HepG2 (cell line): ENCODE measurements around the gene ELP4. TPM values are rescaled to one million over a fixed set of nuclear protein-coding genes. Genes with fewer than 3 reads are reported as not detected.

Source experiments
- ATAC-seq: fragments of 200-7000 bp; cut with Tn5 transposase; 3 replicates; pipeline ENCODE4 v1.9.1; 2020; ENCODE audit warnings: mild to moderate bottlenecking, moderate library complexity
- BruUV-seq: library from RNA; stranded (reverse); fragments of 400-500 nt; replicated peaks from 2 replicates; lab custom pipeline; 2021; lab: Mats Ljungman, UMichigan
- CTCF ChIA-PET: fragments of 300-600 bp; formaldehyde crosslinking; extraction: SDS; loops from one replicate; lab custom pipeline; 2021; ENCODE audit warnings: low total read pairs, inconsistent platforms, low intra/inter-chr PET ratio; lab: Yijun Ruan, JAX
- POLR2A ChIA-PET: fragments of 350-600 bp; sonication (Branson Sonifier 250); formaldehyde crosslinking; loops from one replicate; lab custom pipeline; 2020; ENCODE audit warnings: antibody characterized with exemption, inconsistent platforms; lab: Yijun Ruan, JAX
- DNase-seq: peaks from one replicate; pipeline ENCODE4 v3.0.0-alpha.2; 2015; ENCODE audit warnings: low spot score
- FAIRE-seq: peaks from 3 replicates; lab custom pipeline; 2011; peaks lifted over from hg19 to GRCh38; lab: Jason Lieb, UNC
- H2AFZ ChIP-seq: one replicate; pipeline ENCODE4 v1.6.1; 2011; ENCODE audit warnings: low read length, inconsistent platforms
- H3K27ac ChIP-seq: fragments of 300-600 bp; 3 replicates; pipeline ENCODE4 v1.8.0; 2011; ENCODE audit warnings: mixed run types, mild to moderate bottlenecking, mixed read lengths, low read length, inconsistent platforms; ENCODE audit not compliant: insufficient read depth; ENCODE audit errors: extremely low read length
- H3K27me3 ChIP-seq, 2 experiments: fragments of 200-600 bp in 1 of 2; 2 replicates in 1 of 2; 3 replicates in 1 of 2; pipeline versions ENCODE4 v1.6.0 to v1.8.0; 2011; ENCODE audit warnings: low read length in 2 of 2, mild to moderate bottlenecking in 2 of 2, moderate library complexity in 2 of 2, inconsistent platforms in 1 of 2; ENCODE audit not compliant: insufficient read depth in 2 of 2, control insufficient read depth in 1 of 2
- H3K36me3 ChIP-seq, 2 experiments: fragments of 200-600 bp in 1 of 2; replicated peaks in 1 of 2; 2 replicates in 1 of 2; 3 replicates in 1 of 2; pipeline versions ENCODE4 v1.5.1 to v1.8.0; 2011; ENCODE audit warnings: low read length in 2 of 2, inconsistent platforms in 1 of 2; ENCODE audit not compliant: insufficient read depth in 2 of 2, control insufficient read depth in 1 of 2
- H3K4me1 ChIP-seq: 2 replicates; pipeline ENCODE4 v1.5.1; 2012; ENCODE audit warnings: low read length, inconsistent platforms; ENCODE audit not compliant: insufficient read depth
- H3K4me2 ChIP-seq: 2 replicates; pipeline ENCODE4 v1.6.0; 2011; ENCODE audit warnings: low read depth, low read length, inconsistent platforms
- H3K4me3 ChIP-seq, 3 experiments: fragments of 200-600 bp in 1 of 3; sonication (generic), shearing (Covaris generic) in 1 of 3; replicated peaks in 1 of 3; 2 replicates each; pipeline ENCODE4 v1.5.1; 2011 to 2016; ENCODE audit warnings: low read length in 3 of 3, inconsistent platforms in 2 of 3, low read depth in 2 of 3, mild to moderate bottlenecking in 2 of 3, control low read depth in 1 of 3, mixed read lengths in 1 of 3; ENCODE audit not compliant: insufficient read depth in 1 of 3
- H3K79me2 ChIP-seq: one replicate; pipeline ENCODE4 v1.6.1; 2011; ENCODE audit warnings: low read length, inconsistent platforms; ENCODE audit not compliant: insufficient read depth
- H3K9ac ChIP-seq: 2 replicates; pipeline ENCODE4 v1.6.0; 2011; ENCODE audit warnings: mild to moderate bottlenecking, low read depth, low read length, inconsistent platforms; ENCODE audit not compliant: insufficient read depth
- H3K9me3 ChIP-seq: 2 replicates; pipeline ENCODE4 v1.5.1; 2012; ENCODE audit warnings: mild to moderate bottlenecking, low read length
- H4K20me1 ChIP-seq: 2 replicates; pipeline ENCODE4 v1.6.0; 2011; ENCODE audit warnings: inconsistent platforms, mild to moderate bottlenecking, low read length, moderate library complexity; ENCODE audit not compliant: insufficient read depth
- ASH2L ChIP-seq: fragments of 300-600, 200-600 bp; sonication (generic); IDR thresholded peaks from 2 replicates; pipeline ENCODE4 v1.7.0; 2017; ENCODE audit warnings: low read depth, mild to moderate bottlenecking, moderate library complexity, mixed read lengths, low read length; ENCODE audit not compliant: insufficient read length
- HNRNPH1 ChIP-seq: fragments of 200-400 bp; formaldehyde crosslinking; optimal IDR thresholded peaks from 2 replicates; pipeline ENCODE3; 2017; ENCODE audit warnings: mild to moderate bottlenecking, low read depth, low read length
- ISX ChIP-seq: sonication (generic); formaldehyde crosslinking; conservative IDR thresholded peaks from 2 replicates; pipeline ENCODE4 v1.5.0; 2020; ENCODE audit warnings: missing genetic modification reagents
- RAD51 ChIP-seq: fragments of 450-650 bp; IDR thresholded peaks from 2 replicates; pipeline ENCODE4 v1.6.1; 2016; ENCODE audit warnings: borderline replicate concordance
- TOPORS ChIP-seq: sonication (generic); formaldehyde crosslinking; IDR thresholded peaks from 2 replicates; pipeline ENCODE4 v1.8.0; 2023; ENCODE audit warnings: mild to moderate bottlenecking, missing genetic modification reagents
- ZFX ChIP-seq: sonication (generic); formaldehyde crosslinking; IDR thresholded peaks from 2 replicates; pipeline ENCODE4 v1.4.0; 2020; ENCODE audit warnings: mild to moderate bottlenecking, low read depth, missing genetic modification reagents, moderate library complexity
- ZNF230 ChIP-seq: sonication (generic); formaldehyde crosslinking; IDR thresholded peaks from 2 replicates; pipeline ENCODE4 v1.4.0; 2020; ENCODE audit warnings: mild to moderate bottlenecking, missing genetic modification reagents
- ZNF546 ChIP-seq: sonication (generic); formaldehyde crosslinking; conservative IDR thresholded peaks from 2 replicates; pipeline ENCODE4 v1.8.1; 2023; ENCODE audit warnings: mild to moderate bottlenecking, missing genetic modification reagents
- WGBS: methylation state at CpG from one replicate; pipeline ENCODE4 v1.1.6; 2017; ENCODE audit warnings: low lambda C conversion rate; 5-methylcytosine and 5-hydroxymethylcytosine counted together
- in situ Hi-C: cut with HindIII; loops from 2 replicates; pipeline ENCODE4 v1.10.0; 2017; ENCODE audit warnings: low pct_unique_long_range_greater_than_20kb; ENCODE audit not compliant: extremely low pct_ligation_motif_present
- intact Hi-C: fragments of 100-400 bp; cut with micrococcal nuclease; formaldehyde crosslinking; loops from one replicate; pipeline ENCODE4 v1.10.0; 2022; ENCODE audit not compliant: unreplicated experiment
- polyA plus RNA-seq, 8 experiments: library from polyadenylated mRNA; depleted of rRNA in 3 of 8; stranded (reverse) in 7 of 8; unstranded in 1 of 8; fragments of >200 nt; fragmentation: Illumina TruSeq in 4 of 8; extraction: Trizol in 4 of 8; gene quantifications; 2 replicates each; pipeline versions ENCODE4 v1.2.1 to v1.2.3, GENCODE V29; 2011 to 2016; ENCODE audit warnings: low read depth in 4 of 8, missing spikeins in 1 of 8, mixed read lengths in 1 of 8; ENCODE audit not compliant: insufficient read depth in 1 of 8
- total RNA-seq, 5 experiments: library from RNA; depleted of rRNA; stranded (reverse); fragments of >200 nt; fragmentation: Illumina TruSeq; extraction: Trizol; gene quantifications; 2 replicates each; pipeline ENCODE4 v1.2.3, GENCODE V29; 2016; ENCODE audit warnings: low read depth in 1 of 5
- TF ChIP-seq, protein P1 (sequence below): sonication (generic); formaldehyde crosslinking; IDR thresholded peaks from 2 replicates; pipeline ENCODE4 v1.8.1; 2023; ENCODE audit warnings: mild to moderate bottlenecking, missing genetic modification reagents
- TF ChIP-seq, protein P2 (sequence below): sonication (generic); formaldehyde crosslinking; IDR thresholded peaks from 2 replicates; pipeline ENCODE4 v1.8.0; 2023; ENCODE audit warnings: mild to moderate bottlenecking, missing genetic modification reagents
- TF ChIP-seq, protein P3 (sequence below): sonication (generic); formaldehyde crosslinking; IDR thresholded peaks from 2 replicates; pipeline ENCODE4 v1.4.0; 2020; ENCODE audit warnings: missing genetic modification reagents
- TF ChIP-seq, protein P4 (sequence below), 2 experiments: fragments of 450-650 bp in 1 of 2; sonication (generic) in 1 of 2; formaldehyde crosslinking in 1 of 2; IDR thresholded peaks; 2 replicates each; pipeline versions ENCODE4 v1.6.1 to v1.8.0; 2016 to 2022; ENCODE audit warnings: antibody characterized with exemption in 1 of 2, mild to moderate bottlenecking in 1 of 2, missing genetic modification reagents in 1 of 2

ELP4 gene
- total and polyA plus RNA-seq, 2 of the 13 experiments (the other 11 are each of a cell fraction or from before 2014, with no cell fraction given), result 12.8 to 19.1 TPM

DNA sequence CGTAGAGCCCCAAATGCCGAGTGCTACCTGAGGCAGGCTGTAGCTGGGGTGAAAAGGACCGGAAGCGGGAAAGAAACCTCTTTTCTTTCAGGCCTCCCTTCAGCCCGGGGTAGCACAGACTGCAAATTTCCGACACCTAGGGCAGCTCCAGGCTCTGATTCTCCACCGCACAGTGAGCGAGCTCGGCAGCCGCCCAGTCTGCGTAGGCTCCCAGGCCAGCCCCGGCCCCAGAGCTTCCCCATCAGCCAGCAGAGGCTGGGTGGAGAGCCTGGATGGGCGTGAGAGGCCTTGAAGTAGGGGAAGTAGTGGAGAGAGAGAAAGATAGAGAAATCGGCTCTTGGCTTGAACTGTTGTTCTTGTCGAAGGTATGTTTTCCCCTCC lies 310.9 kb downstream of the ELP4 start:
- FAIRE-seq (no peak), DNase-seq (no peak), ATAC-seq (peak; percentile 29)
- CTCF ChIA-PET, result no interaction called here
- Histone ChIP-seq H3K4me2 (no peak overlapping the region), H3K36me3 (no peaks in the 10 kb centered on the region), H3K27me3 (peaks cover 18 to 90% of the 10 kb centered on the region in 2 experiments), H3K9me3 (no peaks in the 10 kb centered on the region), H3K79me2 (no peaks in the 10 kb centered on the region), H4K20me1 (no peaks in the 10 kb centered on the region), H2AFZ (no peak overlapping the region), H3K4me1 (peaks cover 14% of the 10 kb centered on the region), H3K4me3 (no peak overlapping the region), H3K27ac (no peak overlapping the region), H3K9ac (no peak overlapping the region)
- POLR2A ChIA-PET, result no interaction called here
- intact Hi-C loops (no loop called here), in situ Hi-C loops (loop anchor here (10.0 kb wide), 1 partner anchor 336 kb away; no protein-coding TSS in a partner anchor)
- BruUV-seq, result no TSS peak
- 26% methylated on average over 8 of the region's 15 CpGs for WGBS
- no peak for TF ChIP-seq ZNF230 (CRISPR knock-in tag)
- TF ChIP-seq ASH2L, result no peak
- no peak for TF ChIP-seq HNRNPH1
- TF ChIP-seq, protein P1, sequence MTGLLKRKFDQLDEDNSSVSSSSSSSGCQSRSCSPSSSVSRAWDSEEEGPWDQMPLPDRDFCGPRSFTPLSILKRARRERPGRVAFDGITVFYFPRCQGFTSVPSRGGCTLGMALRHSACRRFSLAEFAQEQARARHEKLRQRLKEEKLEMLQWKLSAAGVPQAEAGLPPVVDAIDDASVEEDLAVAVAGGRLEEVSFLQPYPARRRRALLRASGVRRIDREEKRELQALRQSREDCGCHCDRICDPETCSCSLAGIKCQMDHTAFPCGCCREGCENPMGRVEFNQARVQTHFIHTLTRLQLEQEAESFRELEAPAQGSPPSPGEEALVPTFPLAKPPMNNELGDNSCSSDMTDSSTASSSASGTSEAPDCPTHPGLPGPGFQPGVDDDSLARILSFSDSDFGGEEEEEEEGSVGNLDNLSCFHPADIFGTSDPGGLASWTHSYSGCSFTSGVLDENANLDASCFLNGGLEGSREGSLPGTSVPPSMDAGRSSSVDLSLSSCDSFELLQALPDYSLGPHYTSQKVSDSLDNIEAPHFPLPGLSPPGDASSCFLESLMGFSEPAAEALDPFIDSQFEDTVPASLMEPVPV (CRISPR knock-in tag), result no peak
- TF ChIP-seq ISX (CRISPR knock-in tag), result no peak
- no peak for TF ChIP-seq RAD51
- no peak for TF ChIP-seq ZFX (CRISPR knock-in tag)
- TF ChIP-seq, protein P2, sequence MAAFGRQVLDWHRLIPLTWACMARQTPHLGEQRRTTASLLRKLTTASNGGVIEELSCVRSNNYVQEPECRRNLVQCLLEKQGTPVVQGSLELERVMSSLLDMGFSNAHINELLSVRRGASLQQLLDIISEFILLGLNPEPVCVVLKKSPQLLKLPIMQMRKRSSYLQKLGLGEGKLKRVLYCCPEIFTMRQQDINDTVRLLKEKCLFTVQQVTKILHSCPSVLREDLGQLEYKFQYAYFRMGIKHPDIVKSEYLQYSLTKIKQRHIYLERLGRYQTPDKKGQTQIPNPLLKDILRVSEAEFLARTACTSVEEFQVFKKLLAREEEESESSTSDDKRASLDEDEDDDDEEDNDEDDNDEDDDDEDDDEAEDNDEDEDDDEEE, result no peak
- TF ChIP-seq, protein P3, sequence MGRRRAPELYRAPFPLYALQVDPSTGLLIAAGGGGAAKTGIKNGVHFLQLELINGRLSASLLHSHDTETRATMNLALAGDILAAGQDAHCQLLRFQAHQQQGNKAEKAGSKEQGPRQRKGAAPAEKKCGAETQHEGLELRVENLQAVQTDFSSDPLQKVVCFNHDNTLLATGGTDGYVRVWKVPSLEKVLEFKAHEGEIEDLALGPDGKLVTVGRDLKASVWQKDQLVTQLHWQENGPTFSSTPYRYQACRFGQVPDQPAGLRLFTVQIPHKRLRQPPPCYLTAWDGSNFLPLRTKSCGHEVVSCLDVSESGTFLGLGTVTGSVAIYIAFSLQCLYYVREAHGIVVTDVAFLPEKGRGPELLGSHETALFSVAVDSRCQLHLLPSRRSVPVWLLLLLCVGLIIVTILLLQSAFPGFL (CRISPR knock-in tag), result no peak
- TF ChIP-seq TOPORS (CRISPR knock-in tag), result no peak
- TF ChIP-seq, protein P4, sequence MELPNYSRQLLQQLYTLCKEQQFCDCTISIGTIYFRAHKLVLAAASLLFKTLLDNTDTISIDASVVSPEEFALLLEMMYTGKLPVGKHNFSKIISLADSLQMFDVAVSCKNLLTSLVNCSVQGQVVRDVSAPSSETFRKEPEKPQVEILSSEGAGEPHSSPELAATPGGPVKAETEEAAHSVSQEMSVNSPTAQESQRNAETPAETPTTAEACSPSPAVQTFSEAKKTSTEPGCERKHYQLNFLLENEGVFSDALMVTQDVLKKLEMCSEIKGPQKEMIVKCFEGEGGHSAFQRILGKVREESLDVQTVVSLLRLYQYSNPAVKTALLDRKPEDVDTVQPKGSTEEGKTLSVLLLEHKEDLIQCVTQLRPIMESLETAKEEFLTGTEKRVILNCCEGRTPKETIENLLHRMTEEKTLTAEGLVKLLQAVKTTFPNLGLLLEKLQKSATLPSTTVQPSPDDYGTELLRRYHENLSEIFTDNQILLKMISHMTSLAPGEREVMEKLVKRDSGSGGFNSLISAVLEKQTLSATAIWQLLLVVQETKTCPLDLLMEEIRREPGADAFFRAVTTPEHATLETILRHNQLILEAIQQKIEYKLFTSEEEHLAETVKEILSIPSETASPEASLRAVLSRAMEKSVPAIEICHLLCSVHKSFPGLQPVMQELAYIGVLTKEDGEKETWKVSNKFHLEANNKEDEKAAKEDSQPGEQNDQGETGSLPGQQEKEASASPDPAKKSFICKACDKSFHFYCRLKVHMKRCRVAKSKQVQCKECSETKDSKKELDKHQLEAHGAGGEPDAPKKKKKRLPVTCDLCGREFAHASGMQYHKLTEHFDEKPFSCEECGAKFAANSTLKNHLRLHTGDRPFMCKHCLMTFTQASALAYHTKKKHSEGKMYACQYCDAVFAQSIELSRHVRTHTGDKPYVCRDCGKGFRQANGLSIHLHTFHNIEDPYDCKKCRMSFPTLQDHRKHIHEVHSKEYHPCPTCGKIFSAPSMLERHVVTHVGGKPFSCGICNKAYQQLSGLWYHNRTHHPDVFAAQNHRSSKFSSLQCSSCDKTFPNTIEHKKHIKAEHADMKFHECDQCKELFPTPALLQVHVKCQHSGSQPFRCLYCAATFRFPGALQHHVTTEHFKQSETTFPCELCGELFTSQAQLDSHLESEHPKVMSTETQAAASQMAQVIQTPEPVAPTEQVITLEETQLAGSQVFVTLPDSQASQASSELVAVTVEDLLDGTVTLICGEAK (IDR thresholded peaks at IDR 0.05), result no peak
- TF ChIP-seq, protein P4 (CRISPR knock-in tag; IDR thresholded peaks at IDR 0.05), result no peak
- TF ChIP-seq ZNF546 (CRISPR knock-in tag), result no peak
